MV-4-11 (cell line): ENCODE results near the gene E2F4.
A peak's percentile ranks its signal among the peaks of the same experiment; 100 is the strongest.

Experiments
- DNase-seq: peaks from one replicate; lab custom pipeline; 2025; lab: John Stamatoyannopoulos, UW

The E2F4 gene

GRCh38 chr16:67191995-67192681 is at the start of gene E2F4:
Gene E2F4 (plus strand): TSS chr16:67192155. CDS start chr16:67192228, 73 bp downstream.
- peak; percentile 88 for DNase-seq

- DNase-seq, result no peak
Measured at GRCh38 chr16:67142342-67142741, 49.6 kb upstream of the E2F4 start.

- DNase-seq, result no peak
Measured at GRCh38 chr16:67144943-67145342, 47.0 kb upstream of the E2F4 start.

GRCh38 chr16:67145746-67146145 is 46.2 kb upstream of the E2F4 start:
- DNase-seq, result no peak

GRCh38 chr16:67146523-67147357 is 45.2 kb upstream of the E2F4 start:
- no peak for DNase-seq

- DNase-seq, result no peak
Measured at GRCh38 chr16:67147437-67148140, 44.4 kb upstream of the E2F4 start.

GRCh38 chr16:67148221-67148620 is 43.7 kb upstream of the E2F4 start:
- no peak for DNase-seq

GRCh38 chr16:67148656-67149275 is 43.2 kb upstream of the E2F4 start:
- DNase-seq, result no peak

- no peak for DNase-seq
Measured at GRCh38 chr16:67149276-67150046, 42.5 kb upstream of the E2F4 start.

- DNase-seq, result no peak
Measured at GRCh38 chr16:67150047-67150832, 41.7 kb upstream of the E2F4 start.

- peak; percentile 7 for DNase-seq
Measured at GRCh38 chr16:67150833-67151396, 41.0 kb upstream of the E2F4 start, which contains the start of gene B3GNT9. Gene B3GNT9 (minus strand): TSS chr16:67150998. CDS start chr16:67150485, 513 bp downstream.

GRCh38 chr16:67151431-67152097 is 40.4 kb upstream of the E2F4 start:
- no peak for DNase-seq

GRCh38 chr16:67154578-67155294 is 37.2 kb upstream of the E2F4 start:
- DNase-seq, result no peak

- peak; percentile 45 for DNase-seq
Measured at GRCh38 chr16:67155295-67156142, 36.4 kb upstream of the E2F4 start.

- no peak for DNase-seq
Measured at GRCh38 chr16:67156143-67156844, 35.7 kb upstream of the E2F4 start.

GRCh38 chr16:67157106-67157748 is 34.7 kb upstream of the E2F4 start:
- no peak for DNase-seq
